Raji (cell line): Measurements from ENCODE around the gene PLCG2.

ENCODE experiments used
- POLR2A ChIP-seq: IDR thresholded peaks from 2 replicates; pipeline ENCODE4 v1.6.1; 2011; ENCODE audit warnings: low read depth, low read length, control low read depth; ENCODE audit not compliant: insufficient read depth

The PLCG2 gene

GRCh38 chr16:81936209-81937000 is 157.3 kb downstream of the PLCG2 start:
- no peak for TF ChIP-seq POLR2A

GRCh38 chr16:81937305-81938038 is 158.4 kb downstream of the PLCG2 start:
- TF ChIP-seq POLR2A, result no peak

- no peak for TF ChIP-seq POLR2A
Observed at GRCh38 chr16:81938326-81939163, 159.5 kb downstream of the PLCG2 start.

GRCh38 chr16:81939164-81940056 is 160.3 kb downstream of the PLCG2 start:
- TF ChIP-seq POLR2A, result no peak

GRCh38 chr16:81940781-81941560 is 161.9 kb downstream of the PLCG2 start:
- TF ChIP-seq POLR2A, result no peak

- no peak for TF ChIP-seq POLR2A
Observed at GRCh38 chr16:81942007-81942601, 163.0 kb downstream of the PLCG2 start.

- TF ChIP-seq POLR2A, result no peak
Observed at GRCh38 chr16:81945665-81946064, 166.6 kb downstream of the PLCG2 start.

GRCh38 chr16:81946206-81946605 is 167.1 kb downstream of the PLCG2 start:
- TF ChIP-seq POLR2A, result no peak

- TF ChIP-seq POLR2A, result no peak
Observed at GRCh38 chr16:81951564-81951963, 172.5 kb downstream of the PLCG2 start.

- no peak for TF ChIP-seq POLR2A
Observed at GRCh38 chr16:81956213-81956948, 177.3 kb downstream of the PLCG2 start.

GRCh38 chr16:81964808-81965207 is 185.7 kb downstream of the PLCG2 start:
- TF ChIP-seq POLR2A, result no peak

- no peak for TF ChIP-seq POLR2A
Observed at GRCh38 chr16:81967358-81967757, 188.3 kb downstream of the PLCG2 start.

GRCh38 chr16:81971853-81972252 is 192.8 kb downstream of the PLCG2 start:
- no peak for TF ChIP-seq POLR2A
